RWPE1 (cell line): ENCODE data around the gene MBTD1.
"Not testable (repeated sequence)": the region's sequence is repeated elsewhere in the genome, so short reads cannot be mapped to it uniquely, and the experiment has no call there.

Source experiments
- CTCF ChIA-PET: fragments of 350-600 bp; sonication (Branson Sonifier 250); formaldehyde crosslinking; extraction: SDS; loops from one replicate; lab custom pipeline; 2021; lab: Yijun Ruan, JAX
- POLR2A ChIA-PET: fragments of 400-600 bp; formaldehyde crosslinking; extraction: SDS; loops from one replicate; lab custom pipeline; 2020; ENCODE audit warnings: antibody characterized with exemption; ENCODE audit not compliant: low non-redundant PET; lab: Yijun Ruan, JAX
- DNase-seq: peaks from one replicate; pipeline ENCODE4 v3.0.0; 2012; ENCODE audit warnings: low spot score
- H3K27ac ChIP-seq: fragments of 450-650 bp; 2 replicates; pipeline ENCODE4 v1.5.1; 2017
- TF ChIP-seq, protein P1 (sequence below): fragments of 450-650 bp; conservative IDR thresholded peaks from 2 replicates; pipeline ENCODE4 v1.5.1; 2017; ENCODE audit warnings: low read depth, mild to moderate bottlenecking

MBTD1 gene

DNA sequence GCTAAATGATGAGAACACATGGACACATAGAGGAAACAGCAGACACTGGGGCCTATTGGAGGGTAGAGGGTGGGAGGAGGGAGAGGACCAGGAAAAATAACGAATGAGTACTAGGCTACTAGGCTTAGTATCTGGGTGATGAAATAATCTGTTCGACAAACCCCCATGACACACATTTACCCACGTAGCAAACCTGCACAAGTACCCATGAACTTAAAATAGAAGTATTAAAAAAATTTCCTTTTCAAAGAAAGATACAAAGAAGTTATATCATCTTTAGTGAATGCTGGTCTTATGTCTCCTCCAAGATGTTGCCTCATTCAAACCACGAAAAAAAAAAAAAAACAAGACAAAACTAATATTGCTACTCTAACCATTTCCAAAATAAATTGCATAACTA, 31.7 kb downstream of the MBTD1 start:
- ChIA-PET POLR2A (no interaction called here), CTCF (no interaction called here)
- DNase-seq: no peak
- TF ChIP-seq, protein P1, sequence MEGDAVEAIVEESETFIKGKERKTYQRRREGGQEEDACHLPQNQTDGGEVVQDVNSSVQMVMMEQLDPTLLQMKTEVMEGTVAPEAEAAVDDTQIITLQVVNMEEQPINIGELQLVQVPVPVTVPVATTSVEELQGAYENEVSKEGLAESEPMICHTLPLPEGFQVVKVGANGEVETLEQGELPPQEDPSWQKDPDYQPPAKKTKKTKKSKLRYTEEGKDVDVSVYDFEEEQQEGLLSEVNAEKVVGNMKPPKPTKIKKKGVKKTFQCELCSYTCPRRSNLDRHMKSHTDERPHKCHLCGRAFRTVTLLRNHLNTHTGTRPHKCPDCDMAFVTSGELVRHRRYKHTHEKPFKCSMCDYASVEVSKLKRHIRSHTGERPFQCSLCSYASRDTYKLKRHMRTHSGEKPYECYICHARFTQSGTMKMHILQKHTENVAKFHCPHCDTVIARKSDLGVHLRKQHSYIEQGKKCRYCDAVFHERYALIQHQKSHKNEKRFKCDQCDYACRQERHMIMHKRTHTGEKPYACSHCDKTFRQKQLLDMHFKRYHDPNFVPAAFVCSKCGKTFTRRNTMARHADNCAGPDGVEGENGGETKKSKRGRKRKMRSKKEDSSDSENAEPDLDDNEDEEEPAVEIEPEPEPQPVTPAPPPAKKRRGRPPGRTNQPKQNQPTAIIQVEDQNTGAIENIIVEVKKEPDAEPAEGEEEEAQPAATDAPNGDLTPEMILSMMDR: no peak
- H3K27ac ChIP-seq: no peak overlapping the region

DNA sequence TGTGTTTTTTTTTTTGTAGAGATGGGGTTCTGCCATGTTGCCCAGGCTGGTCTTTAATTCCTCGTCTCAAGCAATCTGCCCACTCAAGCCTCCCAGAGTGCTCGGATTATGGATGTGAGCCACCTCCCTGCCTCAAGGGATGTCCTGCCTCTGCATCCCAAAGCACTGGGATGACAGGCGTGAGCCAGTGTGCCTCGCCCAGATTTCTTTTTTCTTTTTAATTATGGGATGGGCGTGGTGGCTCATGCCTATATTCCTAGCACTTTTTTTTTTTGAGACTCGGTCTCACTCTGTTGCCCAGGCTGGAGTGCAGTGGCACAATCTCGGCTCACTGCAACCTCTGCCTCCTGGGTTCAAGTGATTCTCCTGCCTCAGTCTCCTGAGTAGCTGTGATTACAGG, 34.3 kb downstream of the MBTD1 start:
- POLR2A ChIA-PET, CTCF ChIA-PET, H3K27ac ChIP-seq, DNase-seq: not testable (repeated sequence)

DNA sequence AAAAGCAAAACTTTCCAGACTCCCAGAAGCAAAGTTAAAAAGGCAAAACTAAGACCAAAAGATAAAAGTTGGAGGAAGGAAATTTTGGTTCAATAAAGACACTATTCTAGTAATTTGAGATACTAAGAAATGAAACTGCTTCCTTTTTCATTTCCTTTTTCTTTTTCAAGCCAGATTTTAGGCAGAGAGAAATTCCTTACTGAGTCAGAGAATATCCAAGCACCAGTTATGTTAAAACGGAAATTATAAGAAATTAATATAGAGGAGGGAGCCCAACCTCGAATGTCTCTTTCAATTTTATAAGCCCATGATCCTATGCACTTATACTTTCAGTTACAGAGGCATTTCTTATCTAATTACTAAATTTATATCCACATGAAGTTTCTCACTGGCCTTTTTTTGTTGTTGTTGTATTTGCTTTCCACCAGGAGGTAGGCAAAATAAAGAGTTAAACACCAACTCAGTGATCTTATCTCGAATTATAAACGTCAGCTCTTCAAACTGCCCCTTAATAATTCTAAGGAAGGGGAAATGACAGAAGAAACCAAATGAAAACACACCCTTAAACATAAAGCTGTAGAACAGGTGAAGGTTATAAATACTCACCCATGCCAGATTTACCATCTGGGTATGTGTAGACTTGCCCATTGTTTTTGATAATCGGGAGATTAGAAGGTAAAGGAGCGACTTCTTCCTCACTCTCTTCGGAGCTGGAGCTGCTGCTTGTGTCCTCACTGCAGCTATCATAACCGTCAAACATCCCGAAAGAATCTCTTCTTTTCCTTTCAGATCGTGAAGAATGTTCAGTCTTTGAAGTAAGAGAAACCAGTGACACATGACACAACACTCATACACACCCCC, 35.2 kb downstream of the MBTD1 start:
- CTCF ChIA-PET: no interaction called here
- no peak for DNase-seq
- H3K27ac ChIP-seq: no peak overlapping the region
- POLR2A ChIA-PET: no interaction called here
- TF ChIP-seq, protein P1: no peak

DNA sequence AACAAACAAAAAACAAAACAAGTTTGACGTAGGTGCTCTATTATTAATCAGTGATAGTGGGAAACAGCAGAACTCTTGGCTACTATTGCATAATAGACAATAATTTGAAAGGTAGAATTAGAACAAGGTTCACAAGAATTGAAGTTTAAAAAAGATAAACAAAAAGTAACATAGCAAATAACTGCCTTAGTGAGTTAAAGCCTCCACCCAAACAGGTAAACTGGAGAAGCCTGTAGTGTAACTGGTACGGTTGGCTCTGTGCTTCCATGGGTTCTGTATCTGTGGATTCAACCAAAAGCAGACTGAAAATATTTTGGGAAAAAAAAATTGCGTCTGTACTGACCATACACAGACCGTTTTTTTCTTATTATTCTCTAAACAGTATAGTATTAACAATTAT, 38.5 kb downstream of the MBTD1 start:
- CTCF ChIA-PET: no interaction called here
- TF ChIP-seq, protein P1: no peak
- no peak overlapping the region for H3K27ac ChIP-seq
- POLR2A ChIA-PET: no interaction called here
- no peak for DNase-seq

DNA sequence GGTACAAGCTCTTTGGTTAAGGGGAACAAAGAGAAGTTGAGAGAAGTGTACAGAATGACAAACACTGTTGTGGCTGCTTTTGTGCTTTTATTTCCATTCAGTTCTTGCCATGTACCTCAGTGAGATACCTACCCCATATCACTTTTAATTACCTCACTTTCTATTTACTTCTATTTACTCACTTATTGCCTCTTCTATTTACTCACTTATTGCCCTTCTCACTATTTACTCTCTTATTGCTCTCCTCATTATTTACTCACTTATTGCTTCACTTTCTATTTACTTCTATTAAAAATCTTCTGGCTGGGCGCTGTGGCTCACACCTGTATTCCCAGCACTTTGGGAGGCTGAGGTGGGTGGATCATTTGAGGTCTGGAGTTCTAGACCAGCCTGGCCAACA, 41.9 kb downstream of the MBTD1 start:
- TF ChIP-seq, protein P1: no peak
- H3K27ac ChIP-seq: no peak overlapping the region
- no peak for DNase-seq
- ChIA-PET CTCF (no interaction called here), POLR2A (no interaction called here)

DNA sequence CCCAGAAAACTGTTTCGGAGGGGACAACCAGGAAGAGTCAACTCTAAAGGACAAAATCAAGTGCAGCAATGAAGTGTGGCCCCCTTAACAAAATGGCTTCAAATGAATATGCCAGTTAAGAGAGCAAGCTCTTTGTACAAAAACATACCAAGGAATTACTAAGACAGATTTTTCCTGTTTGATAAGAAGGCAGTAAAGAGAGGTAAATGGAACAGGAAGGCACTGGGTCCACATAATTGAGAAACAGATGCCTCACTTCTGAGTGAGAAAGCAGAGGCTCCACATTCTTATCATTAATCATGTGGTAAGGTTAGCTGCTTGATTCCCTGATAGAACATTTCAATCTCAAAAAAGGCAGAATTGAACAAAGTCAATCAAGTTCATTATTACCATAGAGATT, 44.9 kb downstream of the MBTD1 start:
- POLR2A ChIA-PET: no interaction called here

DNA sequence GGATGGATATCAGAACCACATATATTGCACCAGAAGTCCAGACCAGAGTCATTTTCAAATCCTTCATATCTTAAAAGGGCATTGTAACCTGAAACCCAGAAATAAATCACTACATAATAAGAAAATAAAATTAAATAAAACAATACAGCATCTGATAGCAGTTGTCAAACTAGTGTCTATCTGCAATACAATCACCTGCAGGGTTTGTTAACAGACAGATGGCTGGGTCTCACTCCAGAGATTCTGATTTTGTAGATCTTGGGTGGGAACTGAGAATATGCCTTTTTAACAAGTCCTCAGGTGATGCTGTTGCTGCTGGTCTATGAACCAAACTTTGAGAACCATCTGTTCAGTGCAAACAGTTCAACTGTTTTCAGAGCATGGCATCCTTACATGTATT, 56.0 kb downstream of the MBTD1 start:
- POLR2A ChIA-PET: no interaction called here
- no peak for DNase-seq
- TF ChIP-seq, protein P1: no peak
- CTCF ChIA-PET: no interaction called here
- no peak overlapping the region for H3K27ac ChIP-seq

More for the DNA sequence above, 44.9 kb downstream of the MBTD1 start:
- no peak overlapping the region for H3K27ac ChIP-seq
- CTCF ChIA-PET: no interaction called here
- no peak for DNase-seq
- TF ChIP-seq, protein P1: no peak
